Heart left ventricle (tissue), 16 donors: ENCODE measurements around the gene SLC66A2. TPM values are rescaled to one million over a fixed set of nuclear protein-coding genes. Genes with fewer than 3 reads are reported as not detected.

Experiments used
- ATAC-seq, 4 donors: fragments of 200-7000 bp; cut with Tn5 transposase; one replicate each; pipeline ENCODE4 v1.9.1; 2020 to 2022; ENCODE audit warnings: moderate library complexity in 4 of 4, mild to moderate bottlenecking in 3 of 4, moderate number of reproducible peaks in 1 of 4
- DNase-seq, 5 donors: peaks; one replicate each; pipeline ENCODE4 v3.0.0-alpha.2; 2020
- H3K27ac ChIP-seq, 12 donors: fragments of 200-600 bp; sonication (generic) in 4 of 12; one replicate each; pipeline versions ENCODE4 v1.5.0 to v1.8.0; 2016 to 2022; ENCODE audit warnings: mild to moderate bottlenecking in 2 of 12
- H3K27me3 ChIP-seq, 9 donors: fragments of 200-600 bp; sonication (generic) in 2 of 9; one replicate each; pipeline versions ENCODE4 v1.5.1 to v1.8.0; 2016 to 2022; ENCODE audit warnings: mild to moderate bottlenecking in 3 of 9
- H3K36me3 ChIP-seq, 9 donors: fragments of 200-600 bp; sonication (generic) in 2 of 9; one replicate each; pipeline versions ENCODE4 v1.5.0 to v1.8.0; 2018 to 2022; ENCODE audit warnings: mild to moderate bottlenecking in 2 of 9
- H3K4me1 ChIP-seq, 12 donors: fragments of 200-600 bp; sonication (generic) in 4 of 12; one replicate each; pipeline versions ENCODE4 v1.5.0 to v1.8.0; 2016 to 2022; ENCODE audit warnings: mild to moderate bottlenecking in 3 of 12
- H3K4me3 ChIP-seq, 12 donors: fragments of 200-600 bp; sonication (generic) in 4 of 12; one replicate each; pipeline versions ENCODE4 v1.5.0 to v1.8.0; 2017 to 2022; ENCODE audit warnings: mild to moderate bottlenecking in 9 of 12, moderate library complexity in 4 of 12
- H3K9me3 ChIP-seq, 12 donors: fragments of 200-600 bp; sonication (generic) in 4 of 12; one replicate each; pipeline versions ENCODE4 v1.5.0 to v1.8.0; 2016 to 2022; ENCODE audit warnings: mild to moderate bottlenecking in 1 of 12
- CTCF ChIP-seq, 12 donors: fragments of 200-600 bp; sonication (generic) in 4 of 12; IDR thresholded peaks; one replicate each; pipeline versions ENCODE4 v1.5.0 to v1.8.0; 2018 to 2022; ENCODE audit warnings: antibody characterized with exemption in 12 of 12, mild to moderate bottlenecking in 5 of 12
- POLR2A ChIP-seq, 2 donors: fragments of 450-650 bp; IDR thresholded peaks; one replicate each; pipeline ENCODE4 v1.6.1; 2017; ENCODE audit warnings: antibody characterized with exemption in 2 of 2, mild to moderate bottlenecking in 2 of 2, moderate library complexity in 2 of 2
- WGBS, 4 donors: extraction: QIAGEN DNeasy Blood & Tissue Kit in 2 of 4; methylation state at CpG; one replicate each; pipeline versions ENCODE4 v1.1.5 to v1.1.7; 2013 to 2018; 5-methylcytosine and 5-hydroxymethylcytosine counted together
- intact Hi-C, 10 donors: fragments of 100-400 bp; cut with DNase I; formaldehyde crosslinking; loops; one replicate each; pipeline versions ENCODE4 v1.11.1 to v1.14.2; 2022
- polyA plus RNA-seq, 2 donors: library from polyadenylated mRNA; stranded (reverse); fragments of 200-250 nt; gene quantifications; one replicate each; pipeline ENCODE4 v1.2.3, GENCODE V29; 2013
- total RNA-seq, 9 donors: library from RNA; depleted of rRNA in 2 of 9; stranded (reverse); fragments of >200 nt in 2 of 9; fragmentation: NEBNext Ultra II Directional in 3 of 9; extraction: Animal tissue kit (Norgen Biotek cat#: 25700) in 3 of 9; gene quantifications; one replicate each; pipeline versions ENCODE4 v1.1.0 to v1.2.4, GENCODE V29; 2016 to 2023
- donor health status: ischemic (EF 13 %, LVEDD 7.1; RV severe dilation, severe dysfunction).
- donor health status: healthy with polysubstance abuse.
- donor health status: DM: no; HTN: yes; CAD: no.
- donor health status: DM: no; HTN: no; CAD: no.
- donor health status: ischemic (EF 25% LVEDD 6.9; RV normal size, moderate dysfunction).
- donor health status: ischemic (EF 25% LVEDD 5.7; RV mildly dilated, moderate dysfunction).
- donor health status: healthy.
- donor health status: DM: yes; HTN: yes; CAD: no.
- donor health status: ischemic (EF 35%, LVEDD 5.7; RV mildly dilated, moderate dysfunction).
- donor health status: nonischemic (EF 11% LVEDD 7.7; RV severe dilation, severe dysfunction).
- donor health status: DM: yes; HTN: yes; CAD: no.
- donor health status: PGD.
- donor health status: ischemic (EF 29% LVEDD 5.4; RV normal size, mild dysfunction).
- donor health status: nonischemic (EF 23%, LVEDD 6.1; RV moderate dilation, normal function).

The SLC66A2 gene
- total and polyA plus RNA-seq, 11 donors = 19.7 to 33.4 (median 26.6) TPM

- intact Hi-C loops = no loop called here
- DNase-seq (no peak), ATAC-seq (no peak)
- peaks cover 0 to 42% (median 13%) of the 10 kb centered on the region in 9 donors for H3K27me3 ChIP-seq
- WGBS, 4 donors = 52 to 71% (median 67%) methylated on average over 27 to 34 of the region's 34 CpGs
- H3K4me3 ChIP-seq = no peak overlapping the region
- no peaks in the 10 kb centered on the region for H3K9me3 ChIP-seq
- no peaks in the 10 kb centered on the region for H3K4me1 ChIP-seq
- H3K36me3 ChIP-seq = no peaks in the 10 kb centered on the region
- no peak overlapping the region for H3K27ac ChIP-seq
- TF ChIP-seq POLR2A (IDR thresholded peaks at IDR 0.05) = no peak
- TF ChIP-seq CTCF (IDR thresholded peaks at IDR 0.05) = no peak
Observed at GRCh38 chr18:79873449-79874110, 77.9 kb downstream of the SLC66A2 start.

- intact Hi-C loops = no loop called here
- Histone ChIP-seq H3K4me3 (no peak overlapping the region), H3K4me1 (no peaks in the 10 kb centered on the region), H3K27ac (no peak overlapping the region), H3K9me3 (no peaks in the 10 kb centered on the region), H3K36me3 (no peaks in the 10 kb centered on the region), H3K27me3 (peaks cover 0 to 42% (median 13%) of the 10 kb centered on the region in 9 donors)
- TF ChIP-seq CTCF (IDR thresholded peaks at IDR 0.05) = no peak
- no peak for TF ChIP-seq POLR2A (IDR thresholded peaks at IDR 0.05)
- ATAC-seq (no peak), DNase-seq (no peak)
- WGBS, 4 donors = 52 to 66% (median 58%) methylated on average over 33 to 36 of the region's 36 CpGs
Observed at GRCh38 chr18:79872527-79873444, 78.7 kb downstream of the SLC66A2 start.

GRCh38 chr18:79871481-79872091 lies 79.9 kb downstream of the SLC66A2 start:
- Histone ChIP-seq H3K27me3 (peaks cover 0 to 42% (median 13%) of the 10 kb centered on the region in 9 donors), H3K4me1 (no peaks in the 10 kb centered on the region), H3K4me3 (no peak overlapping the region), H3K36me3 (no peaks in the 10 kb centered on the region), H3K27ac (no peak overlapping the region), H3K9me3 (no peaks in the 10 kb centered on the region)
- TF ChIP-seq POLR2A (IDR thresholded peaks at IDR 0.05) (no peak), CTCF (IDR thresholded peaks at IDR 0.05) (no peak)
- DNase-seq (no peak), ATAC-seq (no peak)
- WGBS, 4 donors = 76 to 84% (median 77%) methylated on average over 27 to 33 of the region's 33 CpGs
- intact Hi-C loops = no loop called here

GRCh38 chr18:79871026-79871390 lies 80.4 kb downstream of the SLC66A2 start:
- WGBS, 4 donors = 79 to 86% (median 84%) methylated on average over 11 to 17 of the region's 17 CpGs
- no peak overlapping the region for H3K4me3 ChIP-seq
- H3K27ac ChIP-seq = no peak overlapping the region
- ATAC-seq = no peak
- H3K27me3 ChIP-seq = peaks cover 0 to 42% (median 13%) of the 10 kb centered on the region in 9 donors
- TF ChIP-seq CTCF (IDR thresholded peaks at IDR 0.05) = no peak
- no peak for TF ChIP-seq POLR2A (IDR thresholded peaks at IDR 0.05)
- H3K4me1 ChIP-seq = no peaks in the 10 kb centered on the region
- intact Hi-C loops = no loop called here
- H3K36me3 ChIP-seq = no peaks in the 10 kb centered on the region
- H3K9me3 ChIP-seq = no peaks in the 10 kb centered on the region
- DNase-seq = no peak
